IMR-90 (cell line): ENCODE data around the gene RPS8.

Experiments
- MAFK ChIP-seq: IDR thresholded peaks from 2 replicates; pipeline ENCODE4 v1.6.1; 2012; ENCODE audit warnings: low read depth, low read length, improper control_type of control experiment
- MAZ ChIP-seq: IDR thresholded peaks from 2 replicates; pipeline ENCODE4 v1.6.1; 2012; ENCODE audit warnings: low read depth, mild to moderate bottlenecking, low read length, improper control_type of control experiment, moderate library complexity, borderline replicate concordance
- POLR2A ChIP-seq: IDR thresholded peaks from 2 replicates; pipeline ENCODE4 v1.6.1; 2012; ENCODE audit warnings: mild to moderate bottlenecking, low read depth, low read length
- TF ChIP-seq, protein P1 (sequence below): conservative IDR thresholded peaks from 2 replicates; pipeline ENCODE4 v1.5.1; 2012; ENCODE audit warnings: mild to moderate bottlenecking, low read depth, low read length, improper control_type of control experiment

DNA sequence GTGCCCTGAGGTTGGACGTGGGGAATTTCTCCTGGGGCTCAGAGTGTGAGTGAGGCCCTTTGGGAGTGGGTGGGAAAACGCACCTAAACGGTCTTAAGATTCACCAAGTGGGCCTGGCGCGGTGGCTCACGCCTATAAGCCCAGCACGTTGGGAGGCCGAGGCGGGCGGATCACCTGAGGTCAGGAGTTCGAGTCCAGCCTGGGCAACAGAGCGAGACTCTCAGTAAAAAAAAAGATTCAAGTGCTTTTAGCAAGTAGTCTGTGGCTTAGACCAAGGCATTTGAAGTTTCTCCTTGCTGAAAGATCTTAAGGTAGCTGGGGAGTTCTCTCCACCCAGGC, 1.4 kb downstream of the RPS8 start:
- TF ChIP-seq POLR2A = no peak
- no peak for TF ChIP-seq MAZ
- TF ChIP-seq, protein P1, sequence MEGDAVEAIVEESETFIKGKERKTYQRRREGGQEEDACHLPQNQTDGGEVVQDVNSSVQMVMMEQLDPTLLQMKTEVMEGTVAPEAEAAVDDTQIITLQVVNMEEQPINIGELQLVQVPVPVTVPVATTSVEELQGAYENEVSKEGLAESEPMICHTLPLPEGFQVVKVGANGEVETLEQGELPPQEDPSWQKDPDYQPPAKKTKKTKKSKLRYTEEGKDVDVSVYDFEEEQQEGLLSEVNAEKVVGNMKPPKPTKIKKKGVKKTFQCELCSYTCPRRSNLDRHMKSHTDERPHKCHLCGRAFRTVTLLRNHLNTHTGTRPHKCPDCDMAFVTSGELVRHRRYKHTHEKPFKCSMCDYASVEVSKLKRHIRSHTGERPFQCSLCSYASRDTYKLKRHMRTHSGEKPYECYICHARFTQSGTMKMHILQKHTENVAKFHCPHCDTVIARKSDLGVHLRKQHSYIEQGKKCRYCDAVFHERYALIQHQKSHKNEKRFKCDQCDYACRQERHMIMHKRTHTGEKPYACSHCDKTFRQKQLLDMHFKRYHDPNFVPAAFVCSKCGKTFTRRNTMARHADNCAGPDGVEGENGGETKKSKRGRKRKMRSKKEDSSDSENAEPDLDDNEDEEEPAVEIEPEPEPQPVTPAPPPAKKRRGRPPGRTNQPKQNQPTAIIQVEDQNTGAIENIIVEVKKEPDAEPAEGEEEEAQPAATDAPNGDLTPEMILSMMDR = no peak
- TF ChIP-seq MAFK = no peak
